Activated CD8-positive, alpha-beta T cell treated with anti-CD3 and anti-CD28 coated beads for 36 hours (primary cell): ENCODE data around the gene C3orf49. TPM values are rescaled to one million over a fixed set of nuclear protein-coding genes. Genes with fewer than 3 reads are reported as not detected.

ENCODE experiments used
- ATAC-seq: fragments of 200-7000 bp; cut with Tn5 transposase; one replicate; pipeline ENCODE4 v1.10.0; 2021; ENCODE audit warnings: mild to moderate bottlenecking, moderate library complexity
- CTCF ChIA-PET: fragments of 350-600 bp; sonication (Branson Sonifier 250); formaldehyde crosslinking; loops from one replicate; lab custom pipeline; 2021; ENCODE audit warnings: antibody characterized with exemption; lab: Charles Lee
- POLR2A ChIA-PET: fragments of 350-600 bp; sonication (Branson Sonifier 250); formaldehyde crosslinking; loops from one replicate; lab custom pipeline; 2021; ENCODE audit warnings: antibody characterized with exemption; lab: Charles Lee
- DNase-seq: peaks from one replicate; pipeline ENCODE4 v3.0.0-alpha.2; 2020
- H3K27ac Mint-ChIP-seq: one replicate; pipeline ENCODE4 v1.8.0; 2021; ENCODE audit warnings: mild to moderate bottlenecking, mixed read lengths
- H3K27me3 Mint-ChIP-seq: one replicate; pipeline ENCODE4 v1.8.0; 2021; ENCODE audit warnings: mixed read lengths
- H3K36me3 Mint-ChIP-seq: one replicate; pipeline ENCODE4 v1.8.0; 2021; ENCODE audit warnings: low read depth, mixed read lengths
- H3K4me1 Mint-ChIP-seq: one replicate; pipeline ENCODE4 v1.8.0; 2021; ENCODE audit warnings: low read depth, mixed read lengths
- H3K4me3 Mint-ChIP-seq: one replicate; pipeline ENCODE4 v1.8.0; 2021; ENCODE audit warnings: mild to moderate bottlenecking, moderate library complexity, mixed read lengths
- H3K9me3 Mint-ChIP-seq: one replicate; pipeline ENCODE4 v1.8.0; 2021; ENCODE audit warnings: mixed read lengths
- CTCF ChIP-seq: fragments of 200-600 bp; IDR thresholded peaks from one replicate; pipeline ENCODE4 v1.8.0; 2022; ENCODE audit warnings: antibody characterized with exemption, mild to moderate bottlenecking
- intact Hi-C: fragments of 100-400 bp; cut with micrococcal nuclease; formaldehyde crosslinking; loops from one replicate; pipeline ENCODE4 v1.10.0; 2022
- total RNA-seq, 2 experiments: library from RNA; stranded (reverse); gene quantifications; one replicate each; pipeline ENCODE4 v1.2.3, GENCODE V29; 2021

Gene C3orf49
- total RNA-seq, 2 experiments from 2014 or later: not detected

GRCh38 chr3:63886858-63887257, 67.8 kb downstream of the C3orf49 start:
- ChIA-PET CTCF (no interaction called here), POLR2A (no interaction called here)
- TF ChIP-seq CTCF: no peak
- Mint-ChIP-seq H3K27me3 (no peaks in the 10 kb centered on the region), H3K27ac (no peak overlapping the region), H3K4me1 (peaks cover 20% of the 10 kb centered on the region), H3K4me3 (no peak overlapping the region), H3K9me3 (no peaks in the 10 kb centered on the region), H3K36me3 (peaks cover 11% of the 10 kb centered on the region)
- intact Hi-C loops: no loop called here
- no peak for DNase-seq
- no peak for ATAC-seq

- Mint-ChIP-seq H3K27ac (no peak overlapping the region), H3K36me3 (peaks cover 6% of the 10 kb centered on the region), H3K4me1 (peaks cover 35% of the 10 kb centered on the region), H3K9me3 (no peaks in the 10 kb centered on the region), H3K4me3 (no peak overlapping the region), H3K27me3 (no peaks in the 10 kb centered on the region)
- intact Hi-C loops: no loop called here
- TF ChIP-seq CTCF: no peak
- CTCF ChIA-PET: no interaction called here
- POLR2A ChIA-PET: no interaction called here
- DNase-seq (no peak), ATAC-seq (no peak)
Measured at GRCh38 chr3:63891518-63891917, 72.4 kb downstream of the C3orf49 start.

GRCh38 chr3:63892773-63893352, 73.8 kb downstream of the C3orf49 start:
- ATAC-seq (no peak), DNase-seq (no peak)
- Mint-ChIP-seq H3K4me1 (peaks cover 39% of the 10 kb centered on the region), H3K27me3 (no peaks in the 10 kb centered on the region), H3K4me3 (no peak overlapping the region), H3K9me3 (no peaks in the 10 kb centered on the region), H3K27ac (no peak overlapping the region), H3K36me3 (peaks cover 6% of the 10 kb centered on the region)
- CTCF ChIA-PET: interaction anchor here (1.5 kb wide), 1 partner anchor 102 kb away, joined by 3 read pairs; no protein-coding TSS in a partner anchor
- intact Hi-C loops: no loop called here
- POLR2A ChIA-PET: no interaction called here
- no peak for TF ChIP-seq CTCF

GRCh38 chr3:63895422-63896189, 76.5 kb downstream of the C3orf49 start:
- Mint-ChIP-seq H3K9me3 (no peaks in the 10 kb centered on the region), H3K36me3 (peaks cover 25% of the 10 kb centered on the region), H3K27me3 (no peaks in the 10 kb centered on the region), H3K27ac (peak overlapping the region; percentile 83), H3K4me1 (peaks cover 47% of the 10 kb centered on the region), H3K4me3 (peak overlapping the region; percentile 11)
- CTCF ChIA-PET: no interaction called here
- intact Hi-C loops: no loop called here
- no peak for DNase-seq
- POLR2A ChIA-PET: interaction anchor here (0.6 kb wide), 1 partner anchor 18 kb away, joined by 3 read pairs; no protein-coding TSS in a partner anchor
- peak; percentile 75 for ATAC-seq
- no peak for TF ChIP-seq CTCF
